ENCODE results near the gene MYO7B.

DNA sequence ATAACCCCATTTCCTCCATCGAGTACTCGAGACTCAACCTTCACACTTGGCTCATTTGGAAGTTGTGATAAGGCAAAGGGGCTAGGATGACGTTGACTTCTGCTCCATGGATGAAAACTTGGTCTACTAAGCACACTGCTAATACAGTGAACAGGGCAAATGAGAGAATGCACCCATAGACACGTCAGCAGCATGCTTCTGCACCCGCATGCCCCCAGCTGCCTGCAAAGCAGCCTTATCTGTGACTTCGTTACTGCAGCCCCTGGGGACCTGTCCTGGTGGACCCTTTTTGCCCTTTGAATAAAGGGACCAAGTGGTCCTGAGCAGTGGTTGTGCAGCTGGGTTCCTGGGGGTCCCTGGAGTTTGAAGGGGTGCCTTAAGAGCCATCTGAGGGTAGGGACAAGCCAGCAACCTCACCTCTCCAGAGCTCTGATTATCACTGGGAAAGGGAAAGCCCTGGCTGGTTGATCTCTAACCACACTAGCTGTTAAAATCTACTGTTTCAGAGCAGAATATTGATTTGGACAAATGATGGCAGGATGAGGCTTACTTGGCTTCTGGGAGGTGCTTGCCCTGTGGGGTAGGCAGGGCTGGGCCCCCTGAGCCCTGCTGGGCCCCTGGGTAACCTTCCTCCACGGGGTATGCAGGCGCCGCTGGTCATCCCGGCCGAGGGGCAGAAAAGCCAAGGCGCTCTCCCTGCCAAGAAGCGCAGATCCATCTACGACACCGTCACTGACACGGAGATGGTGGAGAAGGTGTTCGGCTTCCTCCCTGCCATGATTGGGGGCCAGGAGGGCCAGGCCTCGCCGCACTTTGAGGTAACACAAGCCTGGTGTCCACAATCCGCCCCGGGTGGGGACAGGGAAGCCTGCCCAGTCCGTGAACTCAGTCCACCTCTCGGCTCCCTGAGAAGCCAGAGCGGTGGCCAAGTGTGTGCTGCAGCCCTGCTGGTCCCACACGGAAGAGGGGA lies 72.9 kb downstream of the MYO7B start:
- no peak for TF ChIP-seq FOXP2 (optimal IDR thresholded peaks at IDR 0.05; ENCODE audit: control extremely low read depth, extremely low read length, insufficient read depth)
- no peak for TF ChIP-seq POLR2AphosphoS5 (IDR thresholded peaks at IDR 0.05; ENCODE audit: borderline replicate concordance, low read depth, low read length)

All from SK-N-MC (cell line).